NCI-H82 treated with DMSO at 0.1 percent for 48 hours (cell line): ENCODE data around the gene SERINC1.

ENCODE experiments used
- DNase-seq: peaks from one replicate; lab custom pipeline; 2025; ENCODE audit not compliant: unreplicated experiment; lab: John Stamatoyannopoulos, UW

Gene SERINC1

GRCh38 chr6:122394016-122394415 lies 77.6 kb downstream of the SERINC1 start:
- no peak for DNase-seq

- no peak for DNase-seq
These were observed 78.2 kb downstream of the SERINC1 start for GRCh38 chr6:122393351-122393896.
